GM12878 (cell line): Measurements from ENCODE around the gene CENPP. TPM values are rescaled to one million over a fixed set of nuclear protein-coding genes. Genes with fewer than 3 reads are reported as not detected.

Source experiments
- ATAC-seq: fragments of 200-7000 bp; cut with Tn5 transposase; 3 replicates; pipeline ENCODE4 v1.9.1; 2020; ENCODE audit warnings: mild to moderate bottlenecking, moderate library complexity
- BruUV-seq: library from RNA; stranded (reverse); fragments of 400-500 nt; replicated peaks from 2 replicates; lab custom pipeline; 2021; lab: Mats Ljungman, UMichigan
- CTCF ChIA-PET: fragments of 300-600 bp; sonication (Branson Sonifier 250); formaldehyde crosslinking; extraction: SDS; loops from one replicate; lab custom pipeline; 2021; ENCODE audit warnings: inconsistent platforms; lab: Yijun Ruan, JAX
- POLR2A ChIA-PET: fragments of 350-600 bp; formaldehyde crosslinking; extraction: SDS; loops from one replicate; lab custom pipeline; 2021; ENCODE audit warnings: inconsistent platforms; lab: Charles Lee
- RAD21 ChIA-PET: fragments of 300-600 bp; sonication (Branson Sonifier 250); formaldehyde crosslinking; loops from one replicate; lab custom pipeline; 2023; ENCODE audit warnings: antibody characterized with exemption; ENCODE audit not compliant: unreplicated experiment; lab: Charles Lee
- SMC1A ChIA-PET: fragments of 300-600 bp; sonication (Branson Sonifier 250); formaldehyde crosslinking; loops from one replicate; lab custom pipeline; 2023; ENCODE audit not compliant: unreplicated experiment, uncharacterized antibody; lab: Charles Lee
- DNase-seq: peaks from one replicate; pipeline ENCODE4 v3.0.0-alpha.2; 2011; ENCODE audit warnings: low read depth, low spot score
- FAIRE-seq: peaks from 3 replicates; lab custom pipeline; 2011; peaks lifted over from hg19 to GRCh38; lab: Jason Lieb, UNC
- H2AFZ ChIP-seq: 2 replicates; pipeline ENCODE4 v1.6.0; 2011; ENCODE audit warnings: low read depth, low read length, control low read depth; ENCODE audit not compliant: control insufficient read depth
- H3K27ac ChIP-seq: 2 replicates; pipeline ENCODE4 v1.5.1; 2011; ENCODE audit warnings: control low read depth; ENCODE audit not compliant: control insufficient read depth, insufficient read depth
- H3K27me3 ChIP-seq, 2 experiments: replicated peaks in 1 of 2; 2 replicates each; pipeline versions ENCODE4 v1.6.0 to v1.6.1; 2011; ENCODE audit warnings: low read length in 1 of 2; ENCODE audit not compliant: control insufficient read depth in 2 of 2, insufficient read depth in 2 of 2
- H3K36me3 ChIP-seq, 2 experiments: 2 replicates each; pipeline ENCODE4 v1.5.1; 2011; ENCODE audit warnings: low read length in 1 of 2; ENCODE audit not compliant: control insufficient read depth in 2 of 2, insufficient read depth in 2 of 2
- H3K4me1 ChIP-seq: 2 replicates; pipeline ENCODE4 v1.6.1; 2011; ENCODE audit warnings: mild to moderate bottlenecking, low read length, moderate library complexity, mixed read lengths; ENCODE audit not compliant: control insufficient read depth, insufficient read depth
- H3K4me2 ChIP-seq: 2 replicates; pipeline ENCODE4 v1.6.0; 2011; ENCODE audit warnings: control low read depth; ENCODE audit not compliant: control insufficient read depth, insufficient read depth
- H3K4me3 ChIP-seq: fragments of 200-600 bp; sonication (generic); 2 replicates; pipeline ENCODE4 v1.5.1; 2016
- H3K79me2 ChIP-seq: 2 replicates; pipeline ENCODE4 v1.6.0; 2011; ENCODE audit warnings: low read length; ENCODE audit not compliant: control insufficient read depth, insufficient read depth
- H3K9ac ChIP-seq: 2 replicates; pipeline ENCODE4 v1.8.0; 2011; ENCODE audit warnings: low read length, control low read depth, mixed read lengths; ENCODE audit not compliant: control insufficient read depth, insufficient read depth
- H3K9me3 ChIP-seq: replicated peaks from 3 replicates; pipeline ENCODE4 v1.5.1; 2011; ENCODE audit warnings: mild to moderate bottlenecking, low read length; ENCODE audit not compliant: control insufficient read depth, insufficient read depth
- H4K20me1 ChIP-seq: 2 replicates; pipeline ENCODE4 v1.6.0; 2011; ENCODE audit not compliant: control insufficient read depth, insufficient read depth
- ASH2L ChIP-seq: fragments of 300-600, 200-600 bp; sonication (generic); IDR thresholded peaks from 2 replicates; pipeline ENCODE4 v1.6.1; 2017; ENCODE audit warnings: low read depth, mild to moderate bottlenecking, borderline replicate concordance
- BCL3 ChIP-seq: IDR thresholded peaks from 2 replicates; pipeline ENCODE4 v1.6.1; 2011; ENCODE audit warnings: borderline replicate concordance, low read depth, mild to moderate bottlenecking, moderate library complexity, low read length; ENCODE audit not compliant: insufficient read depth, poor library complexity, severe bottlenecking
- CTCF ChIP-seq, 3 experiments: IDR thresholded peaks in 2 of 3; conservative IDR thresholded peaks in 1 of 3; 2 replicates each; pipeline ENCODE4 v1.5.1; 2011; ENCODE audit warnings: low read depth in 3 of 3, low read length in 3 of 3, mild to moderate bottlenecking in 3 of 3, control low read depth in 2 of 3, moderate library complexity in 2 of 3, inconsistent platforms in 1 of 3, mixed read lengths in 1 of 3; ENCODE audit not compliant: control insufficient read depth in 2 of 3, insufficient read depth in 1 of 3; ENCODE audit errors: extremely low read depth in 1 of 3
- EED ChIP-seq: sonication (generic); IDR thresholded peaks from 2 replicates; pipeline ENCODE4 v1.6.1; 2016; ENCODE audit warnings: antibody characterized with exemption, low read depth
- IRF3 ChIP-seq: fragments of 450-650 bp; IDR thresholded peaks from 2 replicates; pipeline ENCODE4 v1.6.1; 2014; ENCODE audit warnings: mild to moderate bottlenecking
- TCF3 ChIP-seq: IDR thresholded peaks from 2 replicates; pipeline ENCODE4 v1.6.1; 2012; ENCODE audit warnings: low read depth, mild to moderate bottlenecking, low read length, borderline replicate concordance; ENCODE audit not compliant: insufficient read depth
- WGBS: methylation state at CpG from one replicate; pipeline ENCODE4 v1.1.6; 2016; ENCODE audit warnings: low lambda C conversion rate; ENCODE audit not compliant: insufficient replicate concordance, insufficient coverage; ENCODE audit errors: missing lambda C conversion rate; 5-methylcytosine and 5-hydroxymethylcytosine counted together
- in situ Hi-C: fragments of 300-500 bp; cut with MboI; formaldehyde crosslinking; loops from 9 replicates; pipeline ENCODE4 v1.14.3; 2018; ENCODE audit warnings: mixed read lengths
- intact Hi-C: fragments of 100-400 bp; cut with micrococcal nuclease; formaldehyde crosslinking; loops from one replicate; pipeline ENCODE4 v1.14.2; 2022; ENCODE audit not compliant: unreplicated experiment
- polyA plus RNA-seq, 11 experiments: library from polyadenylated mRNA; depleted of rRNA in 4 of 11; unstranded in 6 of 11; stranded (reverse) in 5 of 11; fragments of >200 nt; fragmentation: Nextera tagmentation in 4 of 11; fragmentation: Illumina TruSeq in 1 of 11; extraction: Ambion mirVana in 4 of 11; extraction: Trizol in 1 of 11; gene quantifications; 1 replicate in 1 of 11; 2 replicates in 10 of 11; pipeline versions ENCODE4 v1.2.1 to v1.2.3, GENCODE V29; 2011 to 2016; ENCODE audit warnings: inconsistent platforms in 2 of 11, missing spikeins in 2 of 11, low read depth in 1 of 11
- total RNA-seq, 4 experiments: library from RNA; depleted of rRNA in 3 of 4; stranded (reverse); fragments of >200 nt in 3 of 4; fragmentation: Illumina TruSeq in 1 of 4; extraction: Trizol in 1 of 4; gene quantifications; 2 replicates each; pipeline versions ENCODE4 v1.2.1 to v1.2.3, GENCODE V29; 2013 to 2021

Gene CENPP
- total and polyA plus RNA-seq, 10 of the 15 experiments (the other 5 are each of a cell fraction or from before 2014, with no cell fraction given) = 9.4 to 31.4 (median 19.8) TPM

GRCh38 chr9:92607773-92608172 is 282.0 kb downstream of the CENPP start (continued):
- TF ChIP-seq CTCF (IDR thresholded peaks at IDR 0.05 in 2 of 3, conservative IDR thresholded peaks at IDR 0.05 in 1 of 3; ENCODE audit: control insufficient read depth in 2 of 3, extremely low read depth in 1 of 3, insufficient read depth in 1 of 3, low read depth in 3 of 3, low read length in 3 of 3) = no peak

GRCh38 chr9:92608241-92608908 is 282.6 kb downstream of the CENPP start:
- no peak overlapping the region for H3K4me3 ChIP-seq
- no peak overlapping the region for H3K9ac ChIP-seq
- peaks cover 2% of the 10 kb centered on the region for H3K9me3 ChIP-seq
- no peaks in the 10 kb centered on the region for H4K20me1 ChIP-seq
- in situ Hi-C loops = no loop called here
- POLR2A ChIA-PET = no interaction called here
- H3K27me3 ChIP-seq = no peaks in the 10 kb centered on the region
- H3K4me1 ChIP-seq = no peaks in the 10 kb centered on the region; the same call in 1 of the 2 replicates
- FAIRE-seq = no peak
- H3K4me2 ChIP-seq = no peak overlapping the region
- SMC1A ChIA-PET = no interaction called here
- DNase-seq = no peak
- no peak overlapping the region for H3K27ac ChIP-seq
- no peak for ATAC-seq
- 84% methylated on average over 10 of the region's 10 CpGs for WGBS
- CTCF ChIA-PET = interaction anchor here (1.3 to 1.4 kb wide), 3 partner anchors 8 to 183 kb away, joined by 3 to 4 read pairs (median 3); no protein-coding TSS in a partner anchor
- no peaks in the 10 kb centered on the region for H3K79me2 ChIP-seq
- no peak overlapping the region for H2AFZ ChIP-seq
- RAD21 ChIA-PET = no interaction called here
- no TSS peak for BruUV-seq
- H3K36me3 ChIP-seq = peaks cover 0 to 6% of the 10 kb centered on the region in 2 experiments; a peak in 3 of 4 replicates
- no peak for TF ChIP-seq BCL3
- TF ChIP-seq EED = no peak
- TF ChIP-seq IRF3 = no peak
- TF ChIP-seq TCF3 = no peak
- no peak for TF ChIP-seq ASH2L
- intact Hi-C loops = no loop called here
